Measurements from ENCODE around the gene PRICKLE2.

DNA sequence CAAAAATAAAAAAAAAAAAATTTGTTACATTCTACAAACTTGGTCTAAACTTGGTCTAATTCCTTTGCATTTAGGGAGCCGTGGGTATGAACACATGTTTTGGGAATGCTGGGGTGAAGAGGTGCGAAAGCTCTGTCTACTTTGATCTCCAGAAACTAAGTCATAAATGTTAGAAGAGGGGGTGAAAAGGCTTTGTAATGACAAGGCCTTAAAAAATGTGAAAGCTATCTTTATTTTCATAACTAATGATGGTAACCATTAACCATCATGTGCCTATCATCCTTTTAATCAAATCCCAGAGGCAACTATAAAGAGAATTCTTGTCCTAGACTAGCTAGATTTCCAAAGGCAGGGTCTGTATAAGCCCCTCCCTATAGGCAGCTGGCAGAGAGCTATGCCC is 60.9 kb downstream of the PRICKLE2 start:
- TF ChIP-seq, protein P1, sequence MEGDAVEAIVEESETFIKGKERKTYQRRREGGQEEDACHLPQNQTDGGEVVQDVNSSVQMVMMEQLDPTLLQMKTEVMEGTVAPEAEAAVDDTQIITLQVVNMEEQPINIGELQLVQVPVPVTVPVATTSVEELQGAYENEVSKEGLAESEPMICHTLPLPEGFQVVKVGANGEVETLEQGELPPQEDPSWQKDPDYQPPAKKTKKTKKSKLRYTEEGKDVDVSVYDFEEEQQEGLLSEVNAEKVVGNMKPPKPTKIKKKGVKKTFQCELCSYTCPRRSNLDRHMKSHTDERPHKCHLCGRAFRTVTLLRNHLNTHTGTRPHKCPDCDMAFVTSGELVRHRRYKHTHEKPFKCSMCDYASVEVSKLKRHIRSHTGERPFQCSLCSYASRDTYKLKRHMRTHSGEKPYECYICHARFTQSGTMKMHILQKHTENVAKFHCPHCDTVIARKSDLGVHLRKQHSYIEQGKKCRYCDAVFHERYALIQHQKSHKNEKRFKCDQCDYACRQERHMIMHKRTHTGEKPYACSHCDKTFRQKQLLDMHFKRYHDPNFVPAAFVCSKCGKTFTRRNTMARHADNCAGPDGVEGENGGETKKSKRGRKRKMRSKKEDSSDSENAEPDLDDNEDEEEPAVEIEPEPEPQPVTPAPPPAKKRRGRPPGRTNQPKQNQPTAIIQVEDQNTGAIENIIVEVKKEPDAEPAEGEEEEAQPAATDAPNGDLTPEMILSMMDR (IDR thresholded peaks at IDR 0.05; ENCODE audit: extremely low read depth in 1 of 2, insufficient read depth in 1 of 2, low read depth in 1 of 2, low read length in 2 of 2) = no peak
- no peak for TF ChIP-seq JUN (IDR thresholded peaks at IDR 0.05; ENCODE audit: borderline replicate concordance, insufficient read depth, insufficient read length, low read depth)
- no peak for TF ChIP-seq POLR2AphosphoS5 (IDR thresholded peaks at IDR 0.05; ENCODE audit: insufficient read depth, low read depth, low read length)
- no peak for TF ChIP-seq POLR2A (IDR thresholded peaks at IDR 0.05; ENCODE audit: low read depth, low read length)
- TF ChIP-seq, protein P2, sequence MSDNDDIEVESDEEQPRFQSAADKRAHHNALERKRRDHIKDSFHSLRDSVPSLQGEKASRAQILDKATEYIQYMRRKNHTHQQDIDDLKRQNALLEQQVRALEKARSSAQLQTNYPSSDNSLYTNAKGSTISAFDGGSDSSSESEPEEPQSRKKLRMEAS (IDR thresholded peaks at IDR 0.05; ENCODE audit: insufficient read depth, insufficient read length) = no peak
